GM12878 (cell line): ENCODE results near the gene KAZN. TPM values are rescaled to one million over a fixed set of nuclear protein-coding genes. Genes with fewer than 3 reads are reported as not detected.

Source experiments
- ATAC-seq: fragments of 200-7000 bp; cut with Tn5 transposase; 3 replicates; pipeline ENCODE4 v1.9.1; 2020; ENCODE audit warnings: mild to moderate bottlenecking, moderate library complexity
- BruUV-seq: library from RNA; stranded (reverse); fragments of 400-500 nt; replicated peaks from 2 replicates; lab custom pipeline; 2021; lab: Mats Ljungman, UMichigan
- CTCF ChIA-PET: fragments of 300-600 bp; sonication (Branson Sonifier 250); formaldehyde crosslinking; extraction: SDS; loops from one replicate; lab custom pipeline; 2021; ENCODE audit warnings: inconsistent platforms; lab: Yijun Ruan, JAX
- POLR2A ChIA-PET: fragments of 350-600 bp; formaldehyde crosslinking; extraction: SDS; loops from one replicate; lab custom pipeline; 2021; ENCODE audit warnings: inconsistent platforms; lab: Charles Lee
- RAD21 ChIA-PET: fragments of 300-600 bp; sonication (Branson Sonifier 250); formaldehyde crosslinking; loops from one replicate; lab custom pipeline; 2023; ENCODE audit warnings: antibody characterized with exemption; ENCODE audit not compliant: unreplicated experiment; lab: Charles Lee
- SMC1A ChIA-PET: fragments of 300-600 bp; sonication (Branson Sonifier 250); formaldehyde crosslinking; loops from one replicate; lab custom pipeline; 2023; ENCODE audit not compliant: unreplicated experiment, uncharacterized antibody; lab: Charles Lee
- DNase-seq: peaks from one replicate; pipeline ENCODE4 v3.0.0-alpha.2; 2011; ENCODE audit warnings: low read depth, low spot score
- FAIRE-seq: peaks from 3 replicates; lab custom pipeline; 2011; peaks lifted over from hg19 to GRCh38; lab: Jason Lieb, UNC
- H2AFZ ChIP-seq: 2 replicates; pipeline ENCODE4 v1.6.0; 2011; ENCODE audit warnings: low read depth, low read length, control low read depth; ENCODE audit not compliant: control insufficient read depth
- H3K27ac ChIP-seq: 2 replicates; pipeline ENCODE4 v1.5.1; 2011; ENCODE audit warnings: control low read depth; ENCODE audit not compliant: control insufficient read depth, insufficient read depth
- H3K27me3 ChIP-seq, 2 experiments: replicated peaks in 1 of 2; 2 replicates each; pipeline versions ENCODE4 v1.6.0 to v1.6.1; 2011; ENCODE audit warnings: low read length in 1 of 2; ENCODE audit not compliant: control insufficient read depth in 2 of 2, insufficient read depth in 2 of 2
- H3K36me3 ChIP-seq, 2 experiments: 2 replicates each; pipeline ENCODE4 v1.5.1; 2011; ENCODE audit warnings: low read length in 1 of 2; ENCODE audit not compliant: control insufficient read depth in 2 of 2, insufficient read depth in 2 of 2
- H3K4me1 ChIP-seq: 2 replicates; pipeline ENCODE4 v1.6.1; 2011; ENCODE audit warnings: mild to moderate bottlenecking, low read length, moderate library complexity, mixed read lengths; ENCODE audit not compliant: control insufficient read depth, insufficient read depth
- H3K4me2 ChIP-seq: 2 replicates; pipeline ENCODE4 v1.6.0; 2011; ENCODE audit warnings: control low read depth; ENCODE audit not compliant: control insufficient read depth, insufficient read depth
- H3K4me3 ChIP-seq: fragments of 200-600 bp; sonication (generic); 2 replicates; pipeline ENCODE4 v1.5.1; 2016
- H3K79me2 ChIP-seq: 2 replicates; pipeline ENCODE4 v1.6.0; 2011; ENCODE audit warnings: low read length; ENCODE audit not compliant: control insufficient read depth, insufficient read depth
- H3K9ac ChIP-seq: 2 replicates; pipeline ENCODE4 v1.8.0; 2011; ENCODE audit warnings: low read length, control low read depth, mixed read lengths; ENCODE audit not compliant: control insufficient read depth, insufficient read depth
- H3K9me3 ChIP-seq: replicated peaks from 3 replicates; pipeline ENCODE4 v1.5.1; 2011; ENCODE audit warnings: mild to moderate bottlenecking, low read length; ENCODE audit not compliant: control insufficient read depth, insufficient read depth
- H4K20me1 ChIP-seq: 2 replicates; pipeline ENCODE4 v1.6.0; 2011; ENCODE audit not compliant: control insufficient read depth, insufficient read depth
- BCL11A ChIP-seq: IDR thresholded peaks from 2 replicates; pipeline ENCODE4 v1.6.1; 2011; ENCODE audit warnings: low read depth, low read length
- CBFB ChIP-seq: IDR thresholded peaks from 2 replicates; pipeline ENCODE4 v1.6.1; 2016; ENCODE audit warnings: antibody characterized with exemption, low read depth
- DPF2 ChIP-seq: fragments of 450-650 bp; IDR thresholded peaks from 2 replicates; pipeline ENCODE4 v1.6.1; 2017; ENCODE audit warnings: mild to moderate bottlenecking
- EED ChIP-seq: sonication (generic); IDR thresholded peaks from 2 replicates; pipeline ENCODE4 v1.6.1; 2016; ENCODE audit warnings: antibody characterized with exemption, low read depth
- EGR1 ChIP-seq, 2 experiments: IDR thresholded peaks; 1 replicate in 1 of 2; 2 replicates in 1 of 2; pipeline ENCODE4 v1.6.1; 2011 to 2012; ENCODE audit warnings: low read depth in 2 of 2, low read length in 2 of 2, borderline replicate concordance in 1 of 2, mild to moderate bottlenecking in 1 of 2, moderate library complexity in 1 of 2
- PML ChIP-seq: IDR thresholded peaks from 2 replicates; pipeline ENCODE4 v1.6.1; 2012; ENCODE audit warnings: low read length, inconsistent platforms
- SUPT20H ChIP-seq: IDR thresholded peaks from 2 replicates; pipeline ENCODE4 v1.6.1; 2011; ENCODE audit warnings: low read depth, mild to moderate bottlenecking, low read length, moderate library complexity, borderline replicate concordance; ENCODE audit not compliant: control insufficient read depth
- WRNIP1 ChIP-seq: IDR thresholded peaks from 2 replicates; pipeline ENCODE4 v1.6.1; 2011; ENCODE audit warnings: low read depth, low read length, improper control_type of control experiment, borderline replicate concordance
- YBX1 ChIP-seq: fragments of 450-650 bp; IDR thresholded peaks from 2 replicates; pipeline ENCODE4 v1.6.1; 2016; ENCODE audit warnings: antibody characterized with exemption
- WGBS: methylation state at CpG from one replicate; pipeline ENCODE4 v1.1.6; 2016; ENCODE audit warnings: low lambda C conversion rate; ENCODE audit not compliant: insufficient replicate concordance, insufficient coverage; ENCODE audit errors: missing lambda C conversion rate; 5-methylcytosine and 5-hydroxymethylcytosine counted together
- in situ Hi-C: fragments of 300-500 bp; cut with MboI; formaldehyde crosslinking; loops from 9 replicates; pipeline ENCODE4 v1.14.3; 2018; ENCODE audit warnings: mixed read lengths
- intact Hi-C: fragments of 100-400 bp; cut with micrococcal nuclease; formaldehyde crosslinking; loops from one replicate; pipeline ENCODE4 v1.14.2; 2022; ENCODE audit not compliant: unreplicated experiment
- polyA plus RNA-seq, 11 experiments: library from polyadenylated mRNA; depleted of rRNA in 4 of 11; unstranded in 6 of 11; stranded (reverse) in 5 of 11; fragments of >200 nt; fragmentation: Nextera tagmentation in 4 of 11; fragmentation: Illumina TruSeq in 1 of 11; extraction: Ambion mirVana in 4 of 11; extraction: Trizol in 1 of 11; gene quantifications; 1 replicate in 1 of 11; 2 replicates in 10 of 11; pipeline versions ENCODE4 v1.2.1 to v1.2.3, GENCODE V29; 2011 to 2016; ENCODE audit warnings: inconsistent platforms in 2 of 11, missing spikeins in 2 of 11, low read depth in 1 of 11
- total RNA-seq, 4 experiments: library from RNA; depleted of rRNA in 3 of 4; stranded (reverse); fragments of >200 nt in 3 of 4; fragmentation: Illumina TruSeq in 1 of 4; extraction: Trizol in 1 of 4; gene quantifications; 2 replicates each; pipeline versions ENCODE4 v1.2.1 to v1.2.3, GENCODE V29; 2013 to 2021
- TF ChIP-seq, protein P1 (sequence below): IDR thresholded peaks from 2 replicates; pipeline ENCODE4 v1.6.1; 2011; ENCODE audit warnings: mild to moderate bottlenecking, low read depth, low read length, moderate library complexity; ENCODE audit not compliant: insufficient replicate concordance
- TF ChIP-seq, protein P2 (sequence below): fragments of 450-650 bp; IDR thresholded peaks from 2 replicates; pipeline ENCODE4 v1.6.1; 2018; ENCODE audit warnings: borderline replicate concordance, mild to moderate bottlenecking; ENCODE audit not compliant: partially characterized antibody
- TF ChIP-seq, protein P3 (sequence below): IDR thresholded peaks from 2 replicates; pipeline ENCODE4 v1.6.1; 2011; ENCODE audit warnings: low read depth, low read length, improper control_type of control experiment, borderline replicate concordance
- TF ChIP-seq, protein P4 (sequence below): fragments of 450-650 bp; formaldehyde crosslinking; IDR thresholded peaks from 2 replicates; pipeline ENCODE4 v1.5.0; 2022; ENCODE audit warnings: mild to moderate bottlenecking, missing genetic modification characterization
- TF ChIP-seq, protein P5 (sequence below): IDR thresholded peaks from 2 replicates; pipeline ENCODE4 v1.6.1; 2012; ENCODE audit warnings: low read depth, low read length, improper control_type of control experiment

Gene KAZN
- total and polyA plus RNA-seq, 10 of the 15 experiments (the other 5 are each of a cell fraction or from before 2014, with no cell fraction given) = 0.72 to 4.0 (median 1.2) TPM

DNA sequence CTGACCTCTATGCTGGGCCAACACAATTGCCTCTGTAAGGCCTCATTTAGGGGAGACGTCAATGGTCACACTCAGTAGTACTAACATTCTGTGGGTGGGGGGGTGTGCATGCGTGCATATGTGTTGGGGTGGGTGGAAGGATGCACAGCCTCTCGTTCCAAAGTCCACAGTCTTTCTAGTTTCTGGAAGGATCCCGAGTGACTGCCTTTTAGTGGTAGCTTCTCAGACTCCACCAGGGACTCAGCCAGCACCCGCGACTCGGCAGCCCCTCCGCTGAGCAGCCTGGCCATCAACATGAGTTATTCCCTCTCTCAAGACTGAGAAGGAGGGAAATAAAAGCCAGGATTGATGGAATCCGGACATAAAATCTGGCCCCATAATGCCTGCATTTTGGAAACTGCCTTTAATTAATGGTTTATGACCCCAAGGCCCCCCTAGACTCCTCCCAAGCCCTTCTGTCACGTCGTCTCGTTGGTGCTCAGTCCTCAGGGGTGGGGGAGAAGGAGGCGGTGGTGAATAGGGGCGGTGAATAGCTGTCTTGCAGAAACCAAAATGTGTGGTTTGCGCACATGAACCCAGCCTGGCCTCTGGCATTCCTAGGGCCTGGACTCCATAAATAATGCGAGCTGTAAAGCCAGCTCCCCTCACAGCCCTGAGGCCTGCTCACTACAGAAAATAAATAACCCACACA lies 489.9 kb downstream of the KAZN start:
- in situ Hi-C loops = no loop called here
- H3K27ac ChIP-seq = no peak overlapping the region
- WGBS = 38% methylated on average over 16 of the region's 16 CpGs
- H3K79me2 ChIP-seq = no peaks in the 10 kb centered on the region
- H4K20me1 ChIP-seq = no peaks in the 10 kb centered on the region
- no peak overlapping the region for H3K4me2 ChIP-seq
- no TSS peak for BruUV-seq
- RAD21 ChIA-PET = interaction anchor here (0.7 kb wide), 1 partner anchor 999 kb away, joined by 3 read pairs; no protein-coding TSS in a partner anchor
- H3K4me1 ChIP-seq = no peaks in the 10 kb centered on the region
- TF ChIP-seq, protein P1, sequence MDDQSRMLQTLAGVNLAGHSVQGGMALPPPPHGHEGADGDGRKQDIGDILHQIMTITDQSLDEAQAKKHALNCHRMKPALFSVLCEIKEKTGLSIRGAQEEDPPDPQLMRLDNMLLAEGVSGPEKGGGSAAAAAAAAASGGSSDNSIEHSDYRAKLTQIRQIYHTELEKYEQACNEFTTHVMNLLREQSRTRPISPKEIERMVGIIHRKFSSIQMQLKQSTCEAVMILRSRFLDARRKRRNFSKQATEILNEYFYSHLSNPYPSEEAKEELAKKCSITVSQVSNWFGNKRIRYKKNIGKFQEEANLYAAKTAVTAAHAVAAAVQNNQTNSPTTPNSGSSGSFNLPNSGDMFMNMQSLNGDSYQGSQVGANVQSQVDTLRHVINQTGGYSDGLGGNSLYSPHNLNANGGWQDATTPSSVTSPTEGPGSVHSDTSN = no peak
- no peak for TF ChIP-seq SUPT20H
- no peak for TF ChIP-seq WRNIP1
- TF ChIP-seq PML = no peak
- no peak for TF ChIP-seq DPF2
- TF ChIP-seq, protein P2, sequence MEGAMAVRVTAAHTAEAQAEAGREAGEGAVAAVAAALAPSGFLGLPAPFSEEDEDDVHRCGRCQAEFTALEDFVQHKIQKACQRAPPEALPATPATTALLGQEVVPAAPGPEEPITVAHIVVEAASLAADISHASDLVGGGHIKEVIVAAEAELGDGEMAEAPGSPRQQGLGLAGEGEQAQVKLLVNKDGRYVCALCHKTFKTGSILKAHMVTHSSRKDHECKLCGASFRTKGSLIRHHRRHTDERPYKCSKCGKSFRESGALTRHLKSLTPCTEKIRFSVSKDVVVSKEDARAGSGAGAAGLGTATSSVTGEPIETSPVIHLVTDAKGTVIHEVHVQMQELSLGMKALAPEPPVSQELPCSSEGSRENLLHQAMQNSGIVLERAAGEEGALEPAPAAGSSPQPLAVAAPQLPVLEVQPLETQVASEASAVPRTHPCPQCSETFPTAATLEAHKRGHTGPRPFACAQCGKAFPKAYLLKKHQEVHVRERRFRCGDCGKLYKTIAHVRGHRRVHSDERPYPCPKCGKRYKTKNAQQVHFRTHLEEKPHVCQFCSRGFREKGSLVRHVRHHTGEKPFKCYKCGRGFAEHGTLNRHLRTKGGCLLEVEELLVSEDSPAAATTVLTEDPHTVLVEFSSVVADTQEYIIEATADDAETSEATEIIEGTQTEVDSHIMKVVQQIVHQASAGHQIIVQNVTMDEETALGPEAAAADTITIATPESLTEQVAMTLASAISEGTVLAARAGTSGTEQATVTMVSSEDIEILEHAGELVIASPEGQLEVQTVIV = no peak
- TF ChIP-seq YBX1 = no peak
- TF ChIP-seq EED = no peak
- TF ChIP-seq, protein P3, sequence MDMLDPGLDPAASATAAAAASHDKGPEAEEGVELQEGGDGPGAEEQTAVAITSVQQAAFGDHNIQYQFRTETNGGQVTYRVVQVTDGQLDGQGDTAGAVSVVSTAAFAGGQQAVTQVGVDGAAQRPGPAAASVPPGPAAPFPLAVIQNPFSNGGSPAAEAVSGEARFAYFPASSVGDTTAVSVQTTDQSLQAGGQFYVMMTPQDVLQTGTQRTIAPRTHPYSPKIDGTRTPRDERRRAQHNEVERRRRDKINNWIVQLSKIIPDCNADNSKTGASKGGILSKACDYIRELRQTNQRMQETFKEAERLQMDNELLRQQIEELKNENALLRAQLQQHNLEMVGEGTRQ = no peak
- TF ChIP-seq, protein P4, sequence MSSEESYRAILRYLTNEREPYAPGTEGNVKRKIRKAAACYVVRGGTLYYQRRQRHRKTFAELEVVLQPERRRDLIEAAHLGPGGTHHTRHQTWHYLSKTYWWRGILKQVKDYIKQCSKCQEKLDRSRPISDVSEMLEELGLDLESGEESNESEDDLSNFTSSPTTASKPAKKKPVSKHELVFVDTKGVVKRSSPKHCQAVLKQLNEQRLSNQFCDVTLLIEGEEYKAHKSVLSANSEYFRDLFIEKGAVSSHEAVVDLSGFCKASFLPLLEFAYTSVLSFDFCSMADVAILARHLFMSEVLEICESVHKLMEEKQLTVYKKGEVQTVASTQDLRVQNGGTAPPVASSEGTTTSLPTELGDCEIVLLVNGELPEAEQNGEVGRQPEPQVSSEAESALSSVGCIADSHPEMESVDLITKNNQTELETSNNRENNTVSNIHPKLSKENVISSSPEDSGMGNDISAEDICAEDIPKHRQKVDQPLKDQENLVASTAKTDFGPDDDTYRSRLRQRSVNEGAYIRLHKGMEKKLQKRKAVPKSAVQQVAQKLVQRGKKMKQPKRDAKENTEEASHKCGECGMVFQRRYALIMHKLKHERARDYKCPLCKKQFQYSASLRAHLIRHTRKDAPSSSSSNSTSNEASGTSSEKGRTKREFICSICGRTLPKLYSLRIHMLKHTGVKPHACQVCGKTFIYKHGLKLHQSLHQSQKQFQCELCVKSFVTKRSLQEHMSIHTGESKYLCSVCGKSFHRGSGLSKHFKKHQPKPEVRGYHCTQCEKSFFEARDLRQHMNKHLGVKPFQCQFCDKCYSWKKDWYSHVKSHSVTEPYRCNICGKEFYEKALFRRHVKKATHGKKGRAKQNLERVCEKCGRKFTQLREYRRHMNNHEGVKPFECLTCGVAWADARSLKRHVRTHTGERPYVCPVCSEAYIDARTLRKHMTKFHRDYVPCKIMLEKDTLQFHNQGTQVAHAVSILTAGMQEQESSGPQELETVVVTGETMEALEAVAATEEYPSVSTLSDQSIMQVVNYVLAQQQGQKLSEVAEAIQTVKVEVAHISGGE = no peak
- no peak for TF ChIP-seq CBFB
- TF ChIP-seq, protein P5, sequence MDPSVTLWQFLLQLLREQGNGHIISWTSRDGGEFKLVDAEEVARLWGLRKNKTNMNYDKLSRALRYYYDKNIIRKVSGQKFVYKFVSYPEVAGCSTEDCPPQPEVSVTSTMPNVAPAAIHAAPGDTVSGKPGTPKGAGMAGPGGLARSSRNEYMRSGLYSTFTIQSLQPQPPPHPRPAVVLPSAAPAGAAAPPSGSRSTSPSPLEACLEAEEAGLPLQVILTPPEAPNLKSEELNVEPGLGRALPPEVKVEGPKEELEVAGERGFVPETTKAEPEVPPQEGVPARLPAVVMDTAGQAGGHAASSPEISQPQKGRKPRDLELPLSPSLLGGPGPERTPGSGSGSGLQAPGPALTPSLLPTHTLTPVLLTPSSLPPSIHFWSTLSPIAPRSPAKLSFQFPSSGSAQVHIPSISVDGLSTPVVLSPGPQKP = no peak
- no peak for TF ChIP-seq BCL11A
- TF ChIP-seq EGR1 (IDR thresholded peaks at IDR 0.05; ENCODE audit: borderline replicate concordance in 1 of 2, low read depth in 2 of 2, low read length in 2 of 2) = no peak
- TF ChIP-seq, all 136 proteins: peak for 0
- no peaks in the 10 kb centered on the region for H3K9me3 ChIP-seq
- ATAC-seq = no peak
- H3K4me3 ChIP-seq = no peak overlapping the region
- SMC1A ChIA-PET = interaction anchor here (1.4 kb wide), 1 partner anchor 11 kb away, joined by 4 read pairs; no protein-coding TSS in a partner anchor
- intact Hi-C loops = no loop called here
- POLR2A ChIA-PET = no interaction called here
- DNase-seq = no peak
- H2AFZ ChIP-seq = no peak overlapping the region
- no peak for FAIRE-seq
- peaks cover 0 to 3% of the 10 kb centered on the region in 2 experiments; a peak in 1 of 4 replicates for H3K27me3 ChIP-seq
- CTCF ChIA-PET = interaction anchor here (1.8 kb wide), 1 partner anchor 40 kb away, joined by 4 read pairs; no protein-coding TSS in a partner anchor
- H3K36me3 ChIP-seq = no peaks in the 10 kb centered on the region
- H3K9ac ChIP-seq = no peak overlapping the region
